NCI-H526 (cell line): ENCODE results near the gene CA5B.
"Not testable (repeated sequence)": the region's sequence is repeated elsewhere in the genome, so short reads cannot be mapped to it uniquely, and the experiment has no call there.

Source experiments
- DNase-seq, 2 experiments: peaks; one replicate each; lab custom pipeline; 2025; lab: John Stamatoyannopoulos, UW

CA5B gene

GRCh38 chrX:15814771-15815365 lies 76.8 kb downstream of the CA5B start:
- no peak for DNase-seq

GRCh38 chrX:15815779-15816437 lies 77.8 kb downstream of the CA5B start:
- peak; percentile 11 to 54 for DNase-seq

GRCh38 chrX:15816438-15816809 lies 78.4 kb downstream of the CA5B start:
- no peak for DNase-seq

GRCh38 chrX:15816886-15817285 lies 78.8 kb downstream of the CA5B start:
- DNase-seq: no peak

- no peak for DNase-seq
Measured at GRCh38 chrX:15820106-15821073, 82.3 kb downstream of the CA5B start.

GRCh38 chrX:15822922-15823321 lies 84.9 kb downstream of the CA5B start:
- DNase-seq: no peak

- no peak for DNase-seq
Measured at GRCh38 chrX:15825936-15826335, 87.9 kb downstream of the CA5B start.

- DNase-seq: no peak
Measured at GRCh38 chrX:15829217-15829616, 91.1 kb downstream of the CA5B start.

GRCh38 chrX:15831347-15831746 lies 93.3 kb downstream of the CA5B start:
- not testable (repeated sequence) for DNase-seq

GRCh38 chrX:15834053-15834452 lies 96.0 kb downstream of the CA5B start:
- DNase-seq: no peak

GRCh38 chrX:15834827-15835595 lies 96.9 kb downstream of the CA5B start:
- DNase-seq: no peak
